Keratinocyte (primary cell): ENCODE results near the gene CEP162. TPM values are rescaled to one million over a fixed set of nuclear protein-coding genes. Genes with fewer than 3 reads are reported as not detected.

Experiments
- DNase-seq: peaks from one replicate; pipeline ENCODE4 v3.0.0-alpha.2; 2011; ENCODE audit warnings: low read depth, missing footprints, low spot score
- FAIRE-seq: peaks from 2 replicates; lab custom pipeline; 2011; peaks lifted over from hg19 to GRCh38; lab: Jason Lieb, UNC
- H2AFZ ChIP-seq: 2 replicates; pipeline ENCODE4 v1.6.0; 2012; ENCODE audit warnings: low read length, control low read depth, inconsistent platforms; ENCODE audit not compliant: control insufficient read depth
- H3K27ac ChIP-seq: 2 replicates; pipeline ENCODE4 v1.5.1; 2011; ENCODE audit warnings: low read length; ENCODE audit not compliant: control insufficient read depth, insufficient read depth
- H3K27me3 ChIP-seq: 3 replicates; pipeline ENCODE4 v1.6.0; 2011; ENCODE audit warnings: low read length; ENCODE audit not compliant: control insufficient read depth, insufficient read depth; ENCODE audit errors: extremely low read depth
- H3K36me3 ChIP-seq, 2 experiments: 2 replicates in 1 of 2; 3 replicates in 1 of 2; pipeline ENCODE4 v1.5.1; 2011; ENCODE audit warnings: low read length in 2 of 2, mild to moderate bottlenecking in 1 of 2; ENCODE audit not compliant: control insufficient read depth in 2 of 2, insufficient read depth in 2 of 2; ENCODE audit errors: extremely low read depth in 1 of 2
- H3K4me1 ChIP-seq: 3 replicates; pipeline ENCODE4 v1.5.1; 2011; ENCODE audit warnings: low read length; ENCODE audit not compliant: control insufficient read depth, insufficient read depth; ENCODE audit errors: extremely low read depth
- H3K4me2 ChIP-seq: 3 replicates; pipeline ENCODE4 v1.6.0; 2011; ENCODE audit warnings: low read depth, low read length; ENCODE audit not compliant: control insufficient read depth, insufficient read depth; ENCODE audit errors: extremely low read depth
- H3K4me3 ChIP-seq, 3 experiments: fragments of 200-600 bp in 1 of 3; sonication (generic) in 1 of 3; 2 replicates in 2 of 3; 3 replicates in 1 of 3; pipeline ENCODE4 v1.5.1; 2011 to 2016; ENCODE audit warnings: low read length in 3 of 3, mild to moderate bottlenecking in 3 of 3, control low read depth in 2 of 3, inconsistent platforms in 1 of 3, low read depth in 1 of 3, mixed read lengths in 1 of 3, mixed run types in 1 of 3, moderate library complexity in 1 of 3; ENCODE audit not compliant: control insufficient read depth in 2 of 3, insufficient read depth in 2 of 3; ENCODE audit errors: extremely low read depth in 1 of 3
- H3K79me2 ChIP-seq: 2 replicates; pipeline ENCODE4 v1.6.0; 2012; ENCODE audit warnings: low read length; ENCODE audit not compliant: control insufficient read depth, insufficient read depth
- H3K9ac ChIP-seq: 3 replicates; pipeline ENCODE4 v1.6.0; 2011; ENCODE audit warnings: low read length; ENCODE audit not compliant: control insufficient read depth, insufficient read depth; ENCODE audit errors: extremely low read depth
- H3K9me1 ChIP-seq: 3 replicates; pipeline ENCODE4 v1.6.0; 2011; ENCODE audit warnings: low read length; ENCODE audit not compliant: control insufficient read depth, insufficient read depth; ENCODE audit errors: extremely low read depth
- H3K9me3 ChIP-seq: 2 replicates; pipeline ENCODE4 v1.5.1; 2012; ENCODE audit warnings: low read depth, low read length; ENCODE audit not compliant: control insufficient read depth
- H4K20me1 ChIP-seq: 3 replicates; pipeline ENCODE4 v1.6.0; 2011; ENCODE audit warnings: low read length; ENCODE audit not compliant: control insufficient read depth, insufficient read depth; ENCODE audit errors: extremely low read depth
- CTCF ChIP-seq, 3 experiments: IDR thresholded peaks in 1 of 3; conservative IDR thresholded peaks in 1 of 3; optimal IDR thresholded peaks in 1 of 3; 2 replicates in 2 of 3; 3 replicates in 1 of 3; pipeline versions ENCODE3 to v1.5.1; 2011; ENCODE audit warnings: low read length in 3 of 3, mild to moderate bottlenecking in 3 of 3, moderate library complexity in 2 of 3, control low read depth in 1 of 3, inconsistent platforms in 1 of 3; ENCODE audit not compliant: insufficient read depth in 2 of 3; ENCODE audit errors: extremely low read depth in 1 of 3
- EZH2 ChIP-seq: IDR thresholded peaks from one replicate; pipeline ENCODE4 v1.6.1; 2012; ENCODE audit warnings: inconsistent platforms, mild to moderate bottlenecking, low read length, moderate library complexity
- dilution Hi-C: fragments of 300-500 bp; cut with MboI; formaldehyde crosslinking; loops from one replicate; pipeline ENCODE4 v1.7.0; 2020; ENCODE audit warnings: low sequenced_read_pairs; ENCODE audit not compliant: extremely low pct_ligation_motif_present
- polyA plus RNA-seq, 5 experiments: library from polyadenylated mRNA; depleted of rRNA in 3 of 5; stranded (reverse) in 3 of 5; stranded (forward) in 1 of 5; unstranded in 1 of 5; fragments of >200 nt; gene quantifications; 1 replicate in 1 of 5; 2 replicates in 3 of 5; 3 replicates in 1 of 5; pipeline versions ENCODE4 v1.2.1 to v1.2.3, GENCODE V29; 2011 to 2012; ENCODE audit warnings: missing spikeins in 2 of 5, low read depth in 1 of 5, low replicate concordance in 1 of 5

The CEP162 gene
- polyA plus RNA-seq, 1 donor (not counting 4 experiments of a cell fraction or from before 2014, with no cell fraction given) = 2.6 TPM

- Histone ChIP-seq H3K4me2 (no peak overlapping the region), H3K79me2 (no peaks in the 10 kb centered on the region), H3K4me3 (no peak overlapping the region), H2AFZ (no peak overlapping the region), H3K9me1 (no peaks in the 10 kb centered on the region), H3K9ac (no peak overlapping the region), H3K9me3 (no peaks in the 10 kb centered on the region), H3K27me3 (no peaks in the 10 kb centered on the region), H3K36me3 (peaks cover 0 to 1% of the 10 kb centered on the region in 2 experiments), H4K20me1 (no peaks in the 10 kb centered on the region), H3K4me1 (no peaks in the 10 kb centered on the region), H3K27ac (no peak overlapping the region)
- no peak for DNase-seq
- TF ChIP-seq CTCF (optimal IDR thresholded peaks at IDR 0.05 in 1 of 3, IDR thresholded peaks at IDR 0.05 in 1 of 3, conservative IDR thresholded peaks at IDR 0.05 in 1 of 3; ENCODE audit: extremely low read depth in 1 of 3, insufficient read depth in 2 of 3, low read length in 3 of 3) = no peak
- TF ChIP-seq EZH2 = no peak
- dilution Hi-C loops = no loop called here
- FAIRE-seq = no peak
These were observed 66.3 kb downstream of the CEP162 start for GRCh38 chr6:84161190-84161589.

- Histone ChIP-seq H3K79me2 (no peaks in the 10 kb centered on the region), H3K9me3 (no peaks in the 10 kb centered on the region), H3K36me3 (peaks cover 0 to 3% of the 10 kb centered on the region in 2 experiments), H3K9me1 (no peaks in the 10 kb centered on the region), H3K4me1 (no peaks in the 10 kb centered on the region), H3K27me3 (no peaks in the 10 kb centered on the region), H3K27ac (no peak overlapping the region), H3K4me3 (no peak overlapping the region), H2AFZ (no peak overlapping the region), H3K9ac (no peak overlapping the region), H3K4me2 (no peak overlapping the region), H4K20me1 (no peaks in the 10 kb centered on the region)
- DNase-seq (no peak), FAIRE-seq (no peak)
- dilution Hi-C loops = no loop called here
- no peak for TF ChIP-seq CTCF (optimal IDR thresholded peaks at IDR 0.05 in 1 of 3, IDR thresholded peaks at IDR 0.05 in 1 of 3, conservative IDR thresholded peaks at IDR 0.05 in 1 of 3; ENCODE audit: extremely low read depth in 1 of 3, insufficient read depth in 2 of 3, low read length in 3 of 3)
- TF ChIP-seq EZH2 = no peak
These were observed 71.1 kb downstream of the CEP162 start for GRCh38 chr6:84156306-84156705.
